GM21619 (cell line): ENCODE results near the gene KCNH3.
"Not testable (repeated sequence)": the region's sequence is repeated elsewhere in the genome, so short reads cannot be mapped to it uniquely, and the experiment has no call there.

Source experiments
- ATAC-seq: cut with Tn5 transposase; IDR thresholded peaks from one replicate; pipeline ENCODE4 v1.9.1; 2021; ENCODE audit not compliant: unreplicated experiment

KCNH3 gene

GRCh38 chr12:49538510-49539403 lies at the start of gene KCNH3:
KCNH3 (plus strand) TSS chr12:49539030; CDS start chr12:49539417, 387 bp downstream.
- ATAC-seq = peak; percentile 62

GRCh38 chr12:49489154-49489553 lies 49.7 kb upstream of the KCNH3 start:
- ATAC-seq = no peak

GRCh38 chr12:49489720-49490119 lies 49.1 kb upstream of the KCNH3 start:
- ATAC-seq = no peak

- no peak for ATAC-seq
Observed at GRCh38 chr12:49491823-49492222, 47.0 kb upstream of the KCNH3 start.

GRCh38 chr12:49493900-49494299 lies 44.9 kb upstream of the KCNH3 start:
- no peak for ATAC-seq

GRCh38 chr12:49496417-49497360 lies 42.1 kb upstream of the KCNH3 start:
- no peak for ATAC-seq

- no peak for ATAC-seq
Observed at GRCh38 chr12:49501895-49502294, 36.9 kb upstream of the KCNH3 start.

GRCh38 chr12:49502590-49502989 lies 36.2 kb upstream of the KCNH3 start:
- no peak for ATAC-seq

GRCh38 chr12:49503674-49504180 lies 35.1 kb upstream of the KCNH3 start:
- ATAC-seq = no peak

- no peak for ATAC-seq
Observed at GRCh38 chr12:49505672-49506071, 33.2 kb upstream of the KCNH3 start.

- no peak for ATAC-seq
Observed at GRCh38 chr12:49507139-49507538, 31.7 kb upstream of the KCNH3 start.

- not testable (repeated sequence) for ATAC-seq
Observed at GRCh38 chr12:49509681-49510080, 29.1 kb upstream of the KCNH3 start.

GRCh38 chr12:49511410-49511809 lies 27.4 kb upstream of the KCNH3 start:
- ATAC-seq = no peak

- ATAC-seq = no peak
Observed at GRCh38 chr12:49512546-49512945, 26.3 kb upstream of the KCNH3 start.

GRCh38 chr12:49515266-49515665 lies 23.6 kb upstream of the KCNH3 start:
- ATAC-seq = no peak

- ATAC-seq = no peak
Observed at GRCh38 chr12:49518914-49519573, 19.8 kb upstream of the KCNH3 start.

- ATAC-seq = no peak
Observed at GRCh38 chr12:49519574-49519936, 19.3 kb upstream of the KCNH3 start.

GRCh38 chr12:49521389-49521788 lies 17.4 kb upstream of the KCNH3 start:
- ATAC-seq = no peak

GRCh38 chr12:49524660-49525324 lies 14.0 kb upstream of the KCNH3 start:
- ATAC-seq = no peak

- ATAC-seq = no peak
Observed at GRCh38 chr12:49525942-49526341, 12.9 kb upstream of the KCNH3 start.
